Psoas muscle (tissue), 8 donors: Measurements from ENCODE around the gene FOXA2. TPM values are rescaled to one million over a fixed set of nuclear protein-coding genes. Genes with fewer than 3 reads are reported as not detected.

Source experiments
- ATAC-seq, 4 donors: fragments of 200-7000 bp; cut with Tn5 transposase; one replicate each; pipeline ENCODE4 v1.9.1; 2020; ENCODE audit warnings: moderate library complexity in 3 of 4, mild to moderate bottlenecking in 2 of 4
- DNase-seq, 2 donors: peaks; one replicate each; pipeline ENCODE4 v3.0.0-alpha.2; 2020
- H3K27ac ChIP-seq: fragments of 200-600 bp; one replicate; pipeline ENCODE4 v1.8.0; 2022
- H3K27me3 ChIP-seq, 3 donors: fragments of 200-600 bp in 1 of 3; one replicate each; pipeline versions ENCODE4 v1.6.1 to v1.8.0; 2013 to 2022; ENCODE audit warnings: low read length in 2 of 3, mild to moderate bottlenecking in 2 of 3, moderate library complexity in 1 of 3; ENCODE audit not compliant: insufficient read depth in 3 of 3
- H3K36me3 ChIP-seq, 2 donors: fragments of 200-600 bp in 1 of 2; one replicate each; pipeline versions ENCODE4 v1.6.1 to v1.8.0; 2013 to 2022; ENCODE audit warnings: low read depth in 1 of 2, mild to moderate bottlenecking in 1 of 2, moderate library complexity in 1 of 2; ENCODE audit not compliant: insufficient read depth in 1 of 2
- H3K4me1 ChIP-seq: fragments of 200-600 bp; one replicate; pipeline ENCODE4 v1.8.0; 2022
- H3K4me3 ChIP-seq: fragments of 200-600 bp; one replicate; pipeline ENCODE4 v1.8.0; 2022; ENCODE audit warnings: mild to moderate bottlenecking
- H3K9me3 ChIP-seq: fragments of 200-600 bp; one replicate; pipeline ENCODE4 v1.8.0; 2022
- WGBS, 3 donors: extraction: QIAGEN DNeasy Blood & Tissue Kit; methylation state at CpG; one replicate each; pipeline versions ENCODE4 v1.1.6 to v1.1.7; 2013; 5-methylcytosine and 5-hydroxymethylcytosine counted together
- intact Hi-C, 2 donors: fragments of 100-400 bp; cut with DNase I; formaldehyde crosslinking; loops; one replicate each; pipeline versions ENCODE4 v1.11.0 to v1.14.2; 2022
- polyA plus RNA-seq, 3 donors: library from polyadenylated mRNA; stranded (reverse); fragments of 200-250 nt; gene quantifications; one replicate each; pipeline ENCODE4 v1.2.3, GENCODE V29; 2013
- total RNA-seq, 4 donors: library from RNA; stranded (reverse); fragmentation: NEBNext Ultra II Directional in 2 of 4; extraction: Animal tissue kit (Norgen Biotek cat#: 25700) in 2 of 4; gene quantifications; one replicate each; pipeline versions ENCODE4 v1.2.1 to v1.2.4, GENCODE V29; 2021 to 2023
- TF ChIP-seq, protein P1 (sequence below): fragments of 200-600 bp; IDR thresholded peaks from one replicate; pipeline ENCODE4 v1.8.0; 2022; ENCODE audit warnings: antibody characterized with exemption
- donor health status: healthy with polysubstance abuse.
- donor health status: DM: no; HTN: no; CAD: no; lungs with moderate emphysema.
- donor health status: Bipolar disorder and iron deficiency.
- donor health status: healthy.
- donor health status: DM: yes; HTN: yes; CAD: no.
- donor health status: DM: no; HTN: no; CAD: no.
- donor health status: DM: no; HTN: no; CAD: no.
- donor health status: DM: yes; HTN: yes; CAD: no.

The FOXA2 gene
- total and polyA plus RNA-seq, 7 donors, result 0.26 TPM; not detected in 6

DNA sequence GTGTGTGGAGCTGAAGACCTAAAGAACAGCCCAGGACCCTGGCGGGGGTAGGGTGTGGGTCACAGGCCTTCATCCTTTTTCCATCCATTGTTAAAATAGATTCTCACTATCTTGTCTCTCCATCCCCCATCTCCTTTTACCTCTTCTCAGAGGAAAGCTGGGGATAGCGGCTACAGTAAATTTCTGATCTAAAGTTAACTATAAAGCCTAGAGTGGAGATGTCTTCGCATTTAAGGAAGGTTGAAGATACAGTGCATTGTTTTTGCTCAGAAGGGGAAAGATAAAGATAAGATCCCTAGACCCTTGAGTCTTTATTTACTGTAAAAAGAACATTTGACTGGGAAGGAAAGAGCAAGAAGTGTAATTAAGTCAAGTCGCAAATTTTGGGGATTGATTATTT, 8.6 kb downstream of the FOXA2 start:
- no peaks in the 10 kb centered on the region for H3K36me3 ChIP-seq
- H3K9me3 ChIP-seq, result no peaks in the 10 kb centered on the region
- intact Hi-C loops, result no loop called here
- H3K4me3 ChIP-seq, result no peak overlapping the region
- H3K27me3 ChIP-seq, result peaks cover 2 to 98% (median 43%) of the 10 kb centered on the region in 3 donors
- DNase-seq (no peak), ATAC-seq (no peak)
- WGBS, 3 donors, result 29 to 65% (median 56%) methylated on average over 4 of the region's 4 CpGs
- TF ChIP-seq, protein P1, sequence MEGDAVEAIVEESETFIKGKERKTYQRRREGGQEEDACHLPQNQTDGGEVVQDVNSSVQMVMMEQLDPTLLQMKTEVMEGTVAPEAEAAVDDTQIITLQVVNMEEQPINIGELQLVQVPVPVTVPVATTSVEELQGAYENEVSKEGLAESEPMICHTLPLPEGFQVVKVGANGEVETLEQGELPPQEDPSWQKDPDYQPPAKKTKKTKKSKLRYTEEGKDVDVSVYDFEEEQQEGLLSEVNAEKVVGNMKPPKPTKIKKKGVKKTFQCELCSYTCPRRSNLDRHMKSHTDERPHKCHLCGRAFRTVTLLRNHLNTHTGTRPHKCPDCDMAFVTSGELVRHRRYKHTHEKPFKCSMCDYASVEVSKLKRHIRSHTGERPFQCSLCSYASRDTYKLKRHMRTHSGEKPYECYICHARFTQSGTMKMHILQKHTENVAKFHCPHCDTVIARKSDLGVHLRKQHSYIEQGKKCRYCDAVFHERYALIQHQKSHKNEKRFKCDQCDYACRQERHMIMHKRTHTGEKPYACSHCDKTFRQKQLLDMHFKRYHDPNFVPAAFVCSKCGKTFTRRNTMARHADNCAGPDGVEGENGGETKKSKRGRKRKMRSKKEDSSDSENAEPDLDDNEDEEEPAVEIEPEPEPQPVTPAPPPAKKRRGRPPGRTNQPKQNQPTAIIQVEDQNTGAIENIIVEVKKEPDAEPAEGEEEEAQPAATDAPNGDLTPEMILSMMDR, result no peak
- H3K27ac ChIP-seq, result no peak overlapping the region
- H3K4me1 ChIP-seq, result no peaks in the 10 kb centered on the region

DNA sequence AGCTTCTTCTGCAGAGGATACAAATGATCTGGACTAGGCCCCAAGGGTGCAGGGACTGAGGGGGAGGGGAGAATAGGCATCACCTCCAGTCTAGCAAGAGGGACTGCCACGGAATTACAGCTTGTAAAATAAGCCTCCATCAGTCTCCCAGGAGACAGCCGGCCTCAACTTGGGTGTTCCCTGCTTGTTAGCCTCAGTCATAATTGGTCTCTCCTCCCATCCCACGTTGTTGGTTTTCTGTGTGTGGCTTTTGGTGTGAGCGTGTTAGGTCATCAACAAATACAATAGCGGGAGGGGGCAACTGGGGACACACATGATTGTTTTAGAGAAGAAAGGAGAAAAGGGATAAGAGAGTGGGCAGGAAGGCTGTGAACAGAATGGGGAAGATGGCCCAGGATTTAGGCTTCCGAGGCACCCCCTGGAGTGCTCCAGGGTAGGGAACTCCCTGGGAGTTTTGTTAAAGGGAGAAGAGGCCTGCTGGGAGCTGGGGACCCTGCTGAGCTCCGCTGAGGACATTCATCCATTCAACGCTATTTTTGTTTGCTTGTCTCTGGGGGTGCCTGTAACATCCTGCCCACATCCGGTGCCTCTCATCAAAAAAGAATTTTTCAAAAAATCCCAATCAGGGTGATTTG, 9.2 kb downstream of the FOXA2 start:
- intact Hi-C loops, result no loop called here
- H3K27me3 ChIP-seq, result peaks cover 2 to 98% (median 39%) of the 10 kb centered on the region in 3 donors
- H3K4me3 ChIP-seq, result no peak overlapping the region
- H3K27ac ChIP-seq, result no peak overlapping the region
- no peak for ATAC-seq
- WGBS, 3 donors, result 13 to 45% (median 39%) methylated on average over 9 of the region's 9 CpGs
- TF ChIP-seq, protein P1, result no peak
- no peaks in the 10 kb centered on the region for H3K4me1 ChIP-seq
- H3K9me3 ChIP-seq, result no peaks in the 10 kb centered on the region
- no peaks in the 10 kb centered on the region for H3K36me3 ChIP-seq
- DNase-seq, result no peak

DNA sequence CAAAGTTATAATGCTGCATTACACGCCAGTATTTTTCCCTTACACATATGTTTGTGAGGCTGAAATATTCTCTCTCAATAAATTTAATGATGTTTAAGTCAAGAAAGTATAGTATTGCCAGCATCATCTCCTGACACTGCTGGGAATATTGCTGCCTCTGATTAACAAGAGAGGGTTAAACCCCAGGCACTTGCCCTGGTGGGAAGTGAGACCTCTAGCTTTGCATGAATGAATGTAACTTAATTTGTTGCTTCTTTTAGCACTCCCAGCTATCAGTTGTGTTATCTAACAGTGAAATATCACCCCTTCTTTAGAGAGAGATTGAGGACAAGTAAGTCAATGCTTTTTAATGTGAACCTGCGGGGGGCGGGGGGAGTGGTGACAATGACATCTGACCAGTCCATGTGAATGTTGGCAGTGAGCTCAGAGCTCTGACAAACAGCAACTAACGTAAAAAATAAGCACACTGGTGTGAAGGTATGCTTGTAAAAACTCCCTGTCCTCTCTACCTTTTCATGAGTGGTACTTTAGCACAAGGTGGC, 9.8 kb downstream of the FOXA2 start:
- intact Hi-C loops, result no loop called here

DNA sequence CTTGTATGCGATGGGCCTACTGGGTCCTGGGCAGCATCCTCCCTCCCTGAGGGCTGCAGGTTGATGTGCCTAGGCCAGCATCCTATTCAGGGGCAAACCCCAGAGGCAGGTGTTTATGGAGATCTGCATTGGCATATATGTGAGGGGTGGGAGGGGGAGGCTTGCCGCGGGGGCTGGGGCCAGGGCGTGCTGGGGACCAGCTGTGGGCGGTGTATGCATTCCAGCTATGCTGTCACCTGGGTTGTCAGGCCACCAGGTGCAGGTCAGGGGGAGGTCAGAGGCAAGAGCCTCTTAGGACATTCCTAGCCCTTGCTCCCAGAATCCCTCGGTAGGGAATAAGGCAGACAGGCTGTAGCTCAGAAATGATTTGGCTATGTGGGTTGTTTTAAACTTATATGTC, 11.9 kb downstream of the FOXA2 start:
- WGBS, 3 donors, result 7 to 14% (median 12%) methylated on average over 6 of the region's 6 CpGs
- Histone ChIP-seq H3K27me3 (peaks cover 2 to 98% (median 40%) of the 10 kb centered on the region in 3 donors), H3K4me3 (no peak overlapping the region), H3K9me3 (no peaks in the 10 kb centered on the region), H3K4me1 (no peaks in the 10 kb centered on the region), H3K27ac (no peak overlapping the region), H3K36me3 (no peaks in the 10 kb centered on the region)
- intact Hi-C loops, result no loop called here
- DNase-seq (no peak), ATAC-seq (no peak)
- TF ChIP-seq, protein P1, result no peak

More for the DNA sequence above, 9.8 kb downstream of the FOXA2 start:
- Histone ChIP-seq H3K36me3 (no peaks in the 10 kb centered on the region), H3K9me3 (no peaks in the 10 kb centered on the region), H3K27ac (no peak overlapping the region), H3K4me1 (no peaks in the 10 kb centered on the region), H3K4me3 (no peak overlapping the region), H3K27me3 (peaks cover 2 to 98% (median 38%) of the 10 kb centered on the region in 3 donors)
- DNase-seq (no peak), ATAC-seq (no peak)
- TF ChIP-seq, protein P1, result no peak
- 26 to 49% (median 44%) methylated on average over 4 of the region's 4 CpGs for WGBS, 3 donors
